Hepatocyte (in vitro differentiated cells): ENCODE results near the gene AP2A1.

ENCODE experiments used
- EZH2 ChIP-seq: fragments of 200-600 bp; sonication (generic); IDR thresholded peaks from 2 replicates; pipeline ENCODE4 v1.6.1; 2016; ENCODE audit warnings: antibody characterized with exemption, mild to moderate bottlenecking, borderline replicate concordance
- EZH2phosphoT487 ChIP-seq: fragments of 200-600 bp; sonication (generic); IDR thresholded peaks from one replicate; pipeline ENCODE4 v1.6.1; 2018; ENCODE audit warnings: antibody characterized with exemption, mild to moderate bottlenecking, low read depth, moderate library complexity; ENCODE audit not compliant: unreplicated experiment, severe bottlenecking
- TF ChIP-seq, protein P1 (sequence below): fragments of 200-600 bp; sonication (generic); IDR thresholded peaks from 2 replicates; pipeline ENCODE4 v1.5.1; 2016; ENCODE audit warnings: antibody characterized with exemption, mild to moderate bottlenecking; ENCODE audit not compliant: poor library complexity

DNA sequence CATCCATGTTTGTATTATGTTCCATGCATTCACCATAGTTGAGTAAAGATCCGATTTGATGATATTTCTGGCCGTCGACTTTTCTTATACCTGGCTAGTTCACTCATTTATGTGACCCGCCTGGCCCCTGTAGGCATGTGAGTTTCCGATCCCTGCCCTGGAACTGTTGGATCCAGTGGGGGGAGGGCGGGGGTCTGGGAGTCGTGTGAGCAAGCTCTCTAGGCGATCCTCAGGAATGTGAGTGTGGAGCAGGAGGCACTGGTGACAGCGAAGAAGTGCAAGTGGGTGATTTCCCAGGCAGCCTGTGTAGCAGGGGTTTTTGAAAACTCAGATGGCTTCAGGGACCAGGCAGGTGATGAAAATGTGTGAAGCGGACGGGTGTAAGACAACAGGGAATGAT, 73.5 kb downstream of the AP2A1 start:
- TF ChIP-seq, protein P1, sequence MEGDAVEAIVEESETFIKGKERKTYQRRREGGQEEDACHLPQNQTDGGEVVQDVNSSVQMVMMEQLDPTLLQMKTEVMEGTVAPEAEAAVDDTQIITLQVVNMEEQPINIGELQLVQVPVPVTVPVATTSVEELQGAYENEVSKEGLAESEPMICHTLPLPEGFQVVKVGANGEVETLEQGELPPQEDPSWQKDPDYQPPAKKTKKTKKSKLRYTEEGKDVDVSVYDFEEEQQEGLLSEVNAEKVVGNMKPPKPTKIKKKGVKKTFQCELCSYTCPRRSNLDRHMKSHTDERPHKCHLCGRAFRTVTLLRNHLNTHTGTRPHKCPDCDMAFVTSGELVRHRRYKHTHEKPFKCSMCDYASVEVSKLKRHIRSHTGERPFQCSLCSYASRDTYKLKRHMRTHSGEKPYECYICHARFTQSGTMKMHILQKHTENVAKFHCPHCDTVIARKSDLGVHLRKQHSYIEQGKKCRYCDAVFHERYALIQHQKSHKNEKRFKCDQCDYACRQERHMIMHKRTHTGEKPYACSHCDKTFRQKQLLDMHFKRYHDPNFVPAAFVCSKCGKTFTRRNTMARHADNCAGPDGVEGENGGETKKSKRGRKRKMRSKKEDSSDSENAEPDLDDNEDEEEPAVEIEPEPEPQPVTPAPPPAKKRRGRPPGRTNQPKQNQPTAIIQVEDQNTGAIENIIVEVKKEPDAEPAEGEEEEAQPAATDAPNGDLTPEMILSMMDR: no peak
- no peak for TF ChIP-seq EZH2
- TF ChIP-seq EZH2phosphoT487: no peak
